NK-92 (cell line): ENCODE data around the gene ANKRD18A.

ENCODE experiments used
- DNase-seq: peaks from one replicate; lab custom pipeline; 2025; ENCODE audit not compliant: unreplicated experiment; lab: John Stamatoyannopoulos, UW

ANKRD18A gene

DNA sequence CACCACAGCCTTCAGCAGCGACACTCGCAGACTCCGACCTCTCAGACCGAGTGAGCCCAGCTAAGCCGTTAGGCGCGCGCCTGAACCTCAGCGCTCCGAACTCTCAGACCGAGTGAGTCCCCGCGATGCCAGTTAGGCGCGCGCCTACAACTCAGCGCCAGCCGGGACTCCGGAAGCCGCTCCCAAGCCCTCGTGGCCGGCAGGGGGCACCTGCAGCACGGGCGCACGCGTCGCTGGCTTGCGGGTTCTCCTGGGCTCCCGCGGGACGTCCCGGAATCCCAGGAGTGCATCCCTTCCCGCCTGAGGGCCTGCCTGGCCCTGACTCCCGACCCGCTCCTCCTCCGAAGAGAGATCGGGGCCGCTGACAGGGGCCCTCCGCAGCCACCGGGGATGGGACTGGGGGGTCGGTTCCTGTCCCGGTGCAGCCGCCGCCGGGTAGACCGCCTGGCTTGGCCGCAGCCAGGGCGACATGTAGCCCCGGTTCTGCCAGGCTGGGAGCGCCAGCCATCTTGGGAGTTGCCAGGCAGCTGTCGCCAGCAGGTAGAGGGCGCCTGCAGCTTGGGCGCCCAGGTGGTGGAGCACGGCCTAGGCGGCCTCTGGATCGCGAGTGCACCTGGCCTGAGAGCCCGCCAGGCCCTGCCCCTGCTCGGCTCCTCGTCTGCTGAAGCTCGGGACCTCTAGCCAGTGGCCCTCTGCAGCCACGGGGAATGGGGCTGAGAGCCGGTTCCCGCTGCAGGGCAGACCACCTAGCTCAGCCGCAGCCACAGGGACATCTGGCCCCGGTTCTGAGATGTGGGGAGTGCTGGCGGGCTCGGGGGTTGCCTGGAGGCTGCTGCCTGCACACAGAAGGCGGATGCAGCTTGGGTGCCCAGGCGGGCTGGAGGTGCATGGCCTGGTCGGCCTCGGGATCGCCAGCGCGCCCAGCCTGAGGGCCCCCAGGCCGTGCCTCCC lies at the start of gene ANKRD18A:
TSS of gene ANKRD18A (minus strand) at position 114 of the 951 bp plus-strand sequence. CDS start 311 bp downstream, outside the sequence.
- DNase-seq: no peak

- DNase-seq: no peak
Measured at GRCh38 chr9:38668791-38669466, 48.5 kb upstream of the ANKRD18A start.

DNA sequence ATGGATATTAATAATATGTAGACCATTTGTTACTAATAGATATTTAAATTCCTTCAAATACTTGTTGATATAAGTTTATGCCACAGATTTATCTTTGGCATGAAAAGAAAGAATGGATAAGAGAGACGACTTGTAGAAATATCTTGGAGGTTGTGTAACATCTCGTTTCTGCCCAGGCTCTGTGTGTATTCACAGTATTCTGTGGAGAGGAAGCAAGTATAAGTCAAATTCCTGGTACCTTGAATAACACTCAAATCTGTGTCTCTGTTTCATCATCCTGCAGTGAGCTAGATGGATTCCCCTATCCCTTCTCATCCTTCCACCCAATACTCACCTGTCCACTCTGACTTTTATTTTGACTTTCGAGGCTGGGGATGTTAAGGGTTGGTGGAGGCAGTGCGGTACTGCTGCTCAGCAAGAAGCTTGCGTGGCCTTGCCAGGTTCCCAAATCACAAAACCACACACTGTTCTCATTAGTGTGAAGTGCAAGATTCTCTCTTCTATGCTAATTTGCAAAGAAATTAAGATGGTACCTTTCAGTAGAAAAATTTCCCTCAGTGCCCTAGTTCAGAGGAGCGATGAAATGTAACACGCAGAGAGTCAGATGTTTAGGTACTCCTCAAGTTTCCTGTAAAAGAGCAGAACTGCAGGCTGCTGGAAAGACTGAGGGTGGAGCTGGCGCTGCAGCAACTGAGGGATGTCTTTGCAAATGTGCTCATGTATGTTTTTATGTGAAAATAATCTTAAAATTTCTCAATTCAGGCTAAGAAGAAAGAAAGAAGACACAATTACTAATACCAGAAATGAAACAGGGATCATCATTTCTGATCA lies 42.6 kb upstream of the ANKRD18A start:
- no peak for DNase-seq

- no peak for DNase-seq
Measured at GRCh38 chr9:38659538-38659937, 39.1 kb upstream of the ANKRD18A start.

GRCh38 chr9:38656896-38657295 lies 36.5 kb upstream of the ANKRD18A start:
- no peak for DNase-seq

DNA sequence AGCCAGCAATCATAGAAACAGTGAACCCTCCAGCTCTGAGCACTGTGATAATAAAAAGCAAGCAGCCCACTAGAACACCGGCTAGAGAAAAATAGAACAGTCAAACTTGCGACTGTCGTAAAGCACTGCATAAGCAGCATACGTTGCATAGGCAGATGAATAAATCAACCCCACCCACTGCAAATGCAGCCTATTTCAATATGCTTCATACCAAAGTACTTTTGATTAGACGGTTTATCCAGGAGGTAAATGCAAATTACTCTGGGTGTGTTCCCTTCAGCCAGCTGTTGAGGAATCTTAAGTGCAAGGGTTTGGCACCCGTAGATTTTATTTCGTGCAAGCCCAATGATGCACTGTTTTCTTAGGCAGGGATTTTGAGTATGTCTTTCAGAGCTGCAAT lies 32.1 kb upstream of the ANKRD18A start:
- no peak for DNase-seq

DNA sequence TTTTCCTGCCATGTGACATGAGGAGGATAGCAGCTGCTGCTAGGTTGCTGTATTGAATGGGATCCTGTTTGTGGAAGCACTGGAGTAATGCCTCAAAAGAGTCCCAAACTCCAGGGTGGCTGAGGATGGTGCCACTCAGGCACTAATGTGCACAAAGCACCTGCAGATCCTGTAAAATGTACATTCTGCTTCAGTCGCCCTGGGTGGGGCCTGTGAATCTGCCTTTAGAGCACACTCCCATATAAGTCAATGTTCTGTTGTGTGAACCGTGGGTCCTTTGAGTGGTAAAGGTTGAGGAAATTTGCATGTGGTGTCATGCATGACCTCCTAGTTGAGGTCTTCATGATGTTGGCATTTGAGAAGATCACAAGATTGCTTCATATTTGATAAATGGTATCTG lies 31.6 kb upstream of the ANKRD18A start:
- no peak for DNase-seq

DNA sequence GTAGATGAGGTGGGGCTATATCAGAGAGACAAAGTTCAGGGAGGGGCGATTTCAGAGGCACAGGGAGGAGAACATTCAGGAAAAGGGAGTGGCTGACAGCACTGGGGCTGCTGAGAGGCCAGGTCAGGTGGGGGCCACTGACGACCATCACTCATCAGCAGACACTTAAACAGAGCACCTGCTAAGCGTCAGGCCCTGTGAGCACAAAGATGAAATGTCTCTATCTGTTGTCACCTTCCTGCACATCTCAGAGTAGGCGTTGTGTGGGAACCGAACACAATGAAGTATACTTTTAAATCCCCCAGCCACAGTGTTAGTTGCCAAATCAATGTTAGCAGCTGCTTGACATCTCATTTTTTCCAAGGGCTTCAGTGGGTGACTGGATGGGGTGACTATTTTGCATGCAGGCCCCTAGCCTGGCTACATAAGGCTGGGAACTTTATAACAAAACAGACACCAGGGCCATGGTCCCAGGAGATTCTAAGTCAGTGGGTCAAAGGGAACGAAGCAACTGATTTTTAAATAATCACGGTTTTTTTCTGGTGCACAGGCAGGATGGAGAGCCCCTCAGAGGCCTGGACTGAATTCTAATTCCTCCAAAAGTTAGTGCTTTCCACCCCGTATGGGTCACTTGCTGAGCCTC lies 31.1 kb upstream of the ANKRD18A start:
- DNase-seq: no peak

- DNase-seq: no peak
Measured at GRCh38 chr9:38650564-38650963, 30.2 kb upstream of the ANKRD18A start.

- DNase-seq: no peak
Measured at GRCh38 chr9:38649731-38650363, 29.5 kb upstream of the ANKRD18A start.

- DNase-seq: no peak
Measured at GRCh38 chr9:38644601-38645000, 24.2 kb upstream of the ANKRD18A start.

DNA sequence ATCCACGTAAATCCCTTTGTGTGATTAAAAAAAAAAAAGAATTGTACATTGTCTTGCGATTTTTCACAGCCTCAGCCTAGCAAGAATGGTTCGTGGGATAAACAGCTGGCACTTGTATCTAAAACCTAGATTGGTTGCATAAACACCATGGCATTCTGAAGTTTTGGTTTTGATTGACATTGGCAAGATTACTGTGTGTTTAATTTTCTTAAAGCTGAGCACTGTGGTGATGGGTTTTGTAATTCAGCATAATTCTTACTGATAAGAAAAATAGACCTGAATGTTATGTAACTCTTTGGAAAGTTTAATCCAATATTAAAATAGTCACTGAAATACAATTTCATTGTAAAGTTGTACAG lies 23.4 kb upstream of the ANKRD18A start:
- no peak for DNase-seq

GRCh38 chr9:38642951-38643814 lies 22.8 kb upstream of the ANKRD18A start:
- no peak for DNase-seq

GRCh38 chr9:38641985-38642864 lies 21.8 kb upstream of the ANKRD18A start:
- no peak for DNase-seq

DNA sequence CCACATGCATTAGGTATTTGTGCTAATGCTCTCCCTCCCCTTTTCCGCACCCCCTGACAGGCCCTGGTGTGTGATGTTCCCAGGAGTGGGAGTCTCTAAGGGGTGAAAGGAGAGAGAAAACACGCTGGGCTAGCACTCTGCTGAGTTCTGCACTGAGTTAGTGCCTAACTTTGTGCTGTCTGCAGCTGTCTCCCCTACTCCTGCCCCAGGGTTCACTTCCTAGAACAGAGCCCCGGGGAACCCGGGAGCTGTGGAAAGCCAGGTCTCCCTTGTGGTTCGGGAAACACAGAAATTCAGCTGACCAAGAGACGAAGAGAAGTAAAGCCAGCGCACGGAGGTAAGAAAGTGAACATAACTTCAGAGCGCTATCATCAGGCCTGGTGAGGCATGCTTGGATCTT lies 20.7 kb upstream of the ANKRD18A start:
- DNase-seq: no peak

GRCh38 chr9:38639577-38639940 lies 19.2 kb upstream of the ANKRD18A start:
- no peak for DNase-seq

GRCh38 chr9:38638881-38639576 lies 18.6 kb upstream of the ANKRD18A start:
- DNase-seq: no peak

DNA sequence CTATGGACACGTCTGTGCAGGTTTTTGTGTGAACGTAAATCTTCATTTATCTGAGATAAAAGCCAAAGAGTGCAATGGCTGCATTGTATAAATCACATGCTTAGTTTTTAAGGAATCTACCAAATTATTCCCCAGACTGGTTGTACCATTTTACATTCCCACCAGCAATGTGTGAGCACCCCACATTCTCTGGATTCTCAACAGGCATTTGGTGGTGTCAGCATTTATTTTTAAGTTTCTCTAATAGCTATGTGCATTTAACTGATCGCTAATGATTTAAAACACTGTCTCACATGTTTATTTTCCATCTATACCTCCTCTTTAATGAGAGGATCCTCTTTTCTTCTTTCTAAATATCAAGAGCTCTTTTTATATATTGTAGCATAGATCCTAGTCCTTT lies 13.9 kb upstream of the ANKRD18A start:
- DNase-seq: no peak
